Measurements from ENCODE around the gene C12orf75. TPM values are rescaled to one million over a fixed set of nuclear protein-coding genes. Genes with fewer than 3 reads are reported as not detected.

C12orf75 gene
- total RNA-seq, 1 experiment from 2014 or later = 173 TPM

DNA sequence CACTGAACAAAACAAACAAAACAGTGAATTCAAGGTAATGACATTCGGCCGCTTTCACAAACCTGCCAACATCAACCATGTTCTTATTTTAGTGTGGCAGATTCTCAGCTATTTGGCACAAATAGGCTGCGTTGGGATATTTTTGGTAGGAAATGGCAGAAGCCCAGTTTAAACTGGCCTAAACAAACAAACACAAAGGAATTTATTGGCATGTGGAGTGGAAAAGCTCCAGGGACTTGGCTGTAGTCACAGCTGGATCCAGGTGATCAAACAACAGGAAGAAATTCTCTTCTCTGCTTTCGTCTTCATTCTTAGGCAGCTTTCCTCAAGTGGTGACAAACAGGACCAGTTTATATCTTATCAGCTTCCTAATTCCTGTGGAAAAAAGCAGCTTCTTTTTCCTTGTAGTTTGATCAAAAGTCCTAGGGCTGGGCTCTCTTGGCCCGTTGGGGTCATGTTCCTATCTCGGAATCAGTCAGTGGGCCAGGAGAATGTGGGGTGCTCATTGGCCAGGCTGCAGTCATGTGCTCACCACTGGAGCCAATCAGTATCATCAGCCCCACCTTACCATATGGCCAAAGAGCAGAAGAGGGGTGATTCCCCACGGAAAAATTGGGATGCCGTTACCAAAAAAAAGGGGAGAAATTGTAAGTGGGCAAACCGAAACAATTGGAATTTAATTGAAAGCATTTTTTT, 22.6 kb downstream of the C12orf75 start:
- H3K4me1 ChIP-seq = peaks cover 54% of the 10 kb centered on the region
- peaks cover 46% of the 10 kb centered on the region for H3K4me1 Mint-ChIP-seq (ENCODE audit: low read depth, unreplicated experiment)
- peaks cover 11% of the 10 kb centered on the region for H3K9me3 Mint-ChIP-seq (ENCODE audit: unreplicated experiment)
- no peak overlapping the region for H3K4me3 Mint-ChIP-seq (ENCODE audit: unreplicated experiment)
- no peaks in the 10 kb centered on the region for H3K9me3 ChIP-seq
- CTCF ChIA-PET = no interaction called here
- peak overlapping the region; percentile 25 for H3K27ac Mint-ChIP-seq (ENCODE audit: unreplicated experiment)
- peaks cover 49% of the 10 kb centered on the region for H3K36me3 Mint-ChIP-seq (ENCODE audit: insufficient read depth, unreplicated experiment)
- H3K27me3 ChIP-seq (replicated peaks; ENCODE audit: control insufficient read depth, insufficient read depth, low read length) = no peaks in the 10 kb centered on the region
- peak in 1 of 2 experiments; percentile 27 for DNase-seq
- no peaks in the 10 kb centered on the region for H3K36me3 ChIP-seq (ENCODE audit: control insufficient read depth, insufficient read depth, low read length)
- H3K4me3 ChIP-seq (ENCODE audit: low read depth, low read length) = no peak overlapping the region
- intact Hi-C loops (cut with micrococcal nuclease; ENCODE audit: unreplicated experiment) = no loop called here
- BruUV-seq (replicated peaks) = no TSS peak
- no peaks in the 10 kb centered on the region for H3K27me3 Mint-ChIP-seq (ENCODE audit: insufficient read depth, unreplicated experiment)
- TF ChIP-seq, protein P1, sequence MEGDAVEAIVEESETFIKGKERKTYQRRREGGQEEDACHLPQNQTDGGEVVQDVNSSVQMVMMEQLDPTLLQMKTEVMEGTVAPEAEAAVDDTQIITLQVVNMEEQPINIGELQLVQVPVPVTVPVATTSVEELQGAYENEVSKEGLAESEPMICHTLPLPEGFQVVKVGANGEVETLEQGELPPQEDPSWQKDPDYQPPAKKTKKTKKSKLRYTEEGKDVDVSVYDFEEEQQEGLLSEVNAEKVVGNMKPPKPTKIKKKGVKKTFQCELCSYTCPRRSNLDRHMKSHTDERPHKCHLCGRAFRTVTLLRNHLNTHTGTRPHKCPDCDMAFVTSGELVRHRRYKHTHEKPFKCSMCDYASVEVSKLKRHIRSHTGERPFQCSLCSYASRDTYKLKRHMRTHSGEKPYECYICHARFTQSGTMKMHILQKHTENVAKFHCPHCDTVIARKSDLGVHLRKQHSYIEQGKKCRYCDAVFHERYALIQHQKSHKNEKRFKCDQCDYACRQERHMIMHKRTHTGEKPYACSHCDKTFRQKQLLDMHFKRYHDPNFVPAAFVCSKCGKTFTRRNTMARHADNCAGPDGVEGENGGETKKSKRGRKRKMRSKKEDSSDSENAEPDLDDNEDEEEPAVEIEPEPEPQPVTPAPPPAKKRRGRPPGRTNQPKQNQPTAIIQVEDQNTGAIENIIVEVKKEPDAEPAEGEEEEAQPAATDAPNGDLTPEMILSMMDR (IDR thresholded peaks at IDR 0.05; ENCODE audit: insufficient read depth in 1 of 2, low read depth in 1 of 2, low read length in 1 of 2, severe bottlenecking in 1 of 2, unreplicated experiment in 1 of 2) = no peak
- POLR2A ChIA-PET = no interaction called here

DNA sequence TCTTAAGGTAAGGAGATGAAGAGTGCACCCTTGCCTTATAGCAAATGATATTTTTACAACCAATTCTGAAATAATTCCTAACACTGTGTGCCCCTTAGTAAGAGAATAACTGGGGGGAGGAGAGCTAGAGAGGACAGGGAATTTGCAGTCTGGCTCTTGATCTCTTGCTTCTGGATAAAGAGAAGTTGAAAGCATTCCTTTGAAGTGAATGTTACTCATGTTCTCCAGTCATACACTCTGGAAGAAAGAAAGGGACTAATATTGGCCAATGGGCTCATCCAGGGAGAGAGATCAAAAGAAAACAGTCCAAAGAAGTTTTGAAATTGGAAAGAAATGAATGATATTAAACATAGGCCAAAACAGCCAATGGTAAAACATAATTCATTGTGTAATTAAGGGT, 25.3 kb downstream of the C12orf75 start:
- H3K4me3 ChIP-seq (ENCODE audit: low read depth, low read length) = no peak overlapping the region
- Mint-ChIP-seq H3K27me3 (ENCODE audit: insufficient read depth, unreplicated experiment) (no peaks in the 10 kb centered on the region), H3K9me3 (ENCODE audit: unreplicated experiment) (peaks cover 11% of the 10 kb centered on the region), H3K27ac (ENCODE audit: unreplicated experiment) (peak overlapping the region; percentile 81), H3K4me1 (ENCODE audit: low read depth, unreplicated experiment) (peaks cover 46% of the 10 kb centered on the region), H3K36me3 (ENCODE audit: insufficient read depth, unreplicated experiment) (peaks cover 68% of the 10 kb centered on the region), H3K4me3 (ENCODE audit: unreplicated experiment) (peak overlapping the region; percentile 60)
- BruUV-seq (replicated peaks) = no TSS peak
- TF ChIP-seq, protein P1 (IDR thresholded peaks at IDR 0.05; ENCODE audit: insufficient read depth in 1 of 2, low read depth in 1 of 2, low read length in 1 of 2, severe bottlenecking in 1 of 2, unreplicated experiment in 1 of 2) = no peak
- no peaks in the 10 kb centered on the region; the same call in 1 of the 2 replicates for H3K36me3 ChIP-seq (ENCODE audit: control insufficient read depth, insufficient read depth, low read length)
- DNase-seq = peak in 1 of 2 experiments; percentile 21
- no peaks in the 10 kb centered on the region for H3K27me3 ChIP-seq (replicated peaks; ENCODE audit: control insufficient read depth, insufficient read depth, low read length)
- H3K9me3 ChIP-seq = no peaks in the 10 kb centered on the region
- peaks cover 67% of the 10 kb centered on the region for H3K4me1 ChIP-seq
- intact Hi-C loops (cut with micrococcal nuclease; ENCODE audit: unreplicated experiment) = loop anchor here (2.0 kb wide), 2 partner anchors 19 to 37 kb away; no protein-coding TSS in a partner anchor
- ChIA-PET POLR2A (no interaction called here), CTCF (no interaction called here)

DNA sequence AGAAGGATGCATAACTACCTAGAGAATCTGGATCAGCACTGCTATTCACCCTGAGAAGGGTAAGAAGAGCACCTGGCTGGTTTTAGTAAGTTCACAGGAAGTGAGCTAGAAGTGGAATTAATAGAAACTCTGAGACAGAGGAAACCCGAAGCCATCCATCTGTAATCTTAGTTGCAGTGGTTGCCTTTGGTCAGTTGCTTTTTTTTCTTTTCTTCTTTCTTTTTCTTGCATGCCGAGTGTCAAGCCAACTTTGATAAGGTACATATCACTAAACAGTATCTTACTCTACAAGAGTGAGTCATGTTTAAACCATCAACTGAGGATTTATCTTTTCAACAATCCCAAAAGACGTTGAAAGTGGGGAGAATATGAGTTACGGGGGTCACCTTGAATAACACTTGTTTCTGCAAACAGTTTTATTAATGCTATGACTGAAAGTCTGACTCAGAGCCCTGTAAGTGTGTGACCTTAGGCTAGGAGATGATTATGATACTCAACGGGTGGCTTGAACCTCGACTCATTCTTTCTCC, 26.7 kb downstream of the C12orf75 start:
- H3K9me3 Mint-ChIP-seq (ENCODE audit: unreplicated experiment) = peaks cover 11% of the 10 kb centered on the region
- H3K27me3 ChIP-seq (replicated peaks; ENCODE audit: control insufficient read depth, insufficient read depth, low read length) = no peaks in the 10 kb centered on the region
- H3K36me3 ChIP-seq (ENCODE audit: control insufficient read depth, insufficient read depth, low read length) = no peaks in the 10 kb centered on the region; the same call in 1 of the 2 replicates
- no peaks in the 10 kb centered on the region for H3K27me3 Mint-ChIP-seq (ENCODE audit: insufficient read depth, unreplicated experiment)
- H3K9me3 ChIP-seq = no peaks in the 10 kb centered on the region
- ChIA-PET CTCF (interaction anchor here (0.6 to 1.1 kb wide), 3 partner anchors 26 to 121 kb away, joined by 3 to 4 read pairs (median 3); partner anchors contain the start of gene APPL2), POLR2A (interaction anchor here (0.6 to 0.7 kb wide), 2 partner anchors 19 to 1217 kb away, joined by 5 to 6 read pairs; no protein-coding TSS in a partner anchor)
- peaks cover 73% of the 10 kb centered on the region for H3K36me3 Mint-ChIP-seq (ENCODE audit: insufficient read depth, unreplicated experiment)
- intact Hi-C loops (cut with micrococcal nuclease; ENCODE audit: unreplicated experiment) = no loop called here
- no peak overlapping the region for H3K4me3 ChIP-seq (ENCODE audit: low read depth, low read length)
- H3K27ac Mint-ChIP-seq (ENCODE audit: unreplicated experiment) = peak overlapping the region; percentile 83
- H3K4me1 ChIP-seq = peaks cover 63% of the 10 kb centered on the region
- DNase-seq = peak in 1 of 2 experiments; percentile 17
- H3K4me1 Mint-ChIP-seq (ENCODE audit: low read depth, unreplicated experiment) = peaks cover 37% of the 10 kb centered on the region
- TF ChIP-seq, protein P1 (IDR thresholded peaks at IDR 0.05; ENCODE audit: insufficient read depth in 1 of 2, low read depth in 1 of 2, low read length in 1 of 2, severe bottlenecking in 1 of 2, unreplicated experiment in 1 of 2) = no peak
- no TSS peak for BruUV-seq (replicated peaks)
- peak overlapping the region; percentile 27 for H3K4me3 Mint-ChIP-seq (ENCODE audit: unreplicated experiment)
